Caco-2 (cell line): ENCODE measurements around the gene ALDH3B1. TPM values are rescaled to one million over a fixed set of nuclear protein-coding genes. Genes with fewer than 3 reads are reported as not detected.

Experiments used
- BruUV-seq: library from RNA; stranded (reverse); fragments of 400-500 nt; replicated peaks from 2 replicates; lab custom pipeline; 2021; lab: Mats Ljungman, UMichigan
- CTCF ChIA-PET: fragments of 300-600 bp; sonication (Branson Sonifier 250); formaldehyde crosslinking; loops from one replicate; lab custom pipeline; 2022; ENCODE audit warnings: antibody characterized with exemption; lab: Charles Lee
- POLR2A ChIA-PET: fragments of 300-600 bp; sonication (Branson Sonifier 250); formaldehyde crosslinking; loops from one replicate; lab custom pipeline; 2022; ENCODE audit warnings: antibody characterized with exemption; lab: Charles Lee
- DNase-seq, 2 experiments: peaks; one replicate each; pipeline versions ENCODE4 v3.0.0 to v3.0.0-alpha.2; 2020 to 2022
- H3K27me3 ChIP-seq: replicated peaks from 2 replicates; pipeline ENCODE4 v1.6.0; 2011; ENCODE audit warnings: low read length; ENCODE audit not compliant: control insufficient read depth, insufficient read depth
- H3K36me3 ChIP-seq: 2 replicates; pipeline ENCODE4 v1.5.1; 2011; ENCODE audit warnings: low read length; ENCODE audit not compliant: control insufficient read depth, insufficient read depth
- H3K4me1 ChIP-seq: fragments of 250-450 bp; sonication (Bioruptor Pico); 2 replicates; pipeline ENCODE4 v1.5.1; 2020; ENCODE audit warnings: mild to moderate bottlenecking
- H3K4me3 ChIP-seq: 2 replicates; pipeline ENCODE4 v1.5.1; 2011; ENCODE audit warnings: low read depth, mild to moderate bottlenecking, control low read depth, low read length
- H3K9me3 ChIP-seq: fragments of 250-450 bp; sonication (Bioruptor Pico); 2 replicates; pipeline ENCODE4 v1.5.1; 2020; ENCODE audit warnings: mild to moderate bottlenecking, moderate library complexity
- H3K27ac Mint-ChIP-seq: one replicate; pipeline ENCODE4 v1.8.0; 2022; ENCODE audit warnings: mixed read lengths; ENCODE audit not compliant: unreplicated experiment
- H3K27me3 Mint-ChIP-seq: one replicate; pipeline ENCODE4 v1.8.0; 2022; ENCODE audit warnings: mixed read lengths; ENCODE audit not compliant: insufficient read depth, unreplicated experiment
- H3K36me3 Mint-ChIP-seq: one replicate; pipeline ENCODE4 v1.8.0; 2022; ENCODE audit warnings: mild to moderate bottlenecking, mixed read lengths; ENCODE audit not compliant: insufficient read depth, unreplicated experiment
- H3K4me1 Mint-ChIP-seq: one replicate; pipeline ENCODE4 v1.8.0; 2022; ENCODE audit warnings: low read depth, mixed read lengths; ENCODE audit not compliant: unreplicated experiment
- H3K4me3 Mint-ChIP-seq: one replicate; pipeline ENCODE4 v1.8.0; 2022; ENCODE audit warnings: mild to moderate bottlenecking, moderate library complexity, mixed read lengths; ENCODE audit not compliant: unreplicated experiment
- H3K9me3 Mint-ChIP-seq: one replicate; pipeline ENCODE4 v1.8.0; 2022; ENCODE audit warnings: mixed read lengths; ENCODE audit not compliant: unreplicated experiment
- intact Hi-C: fragments of 100-400 bp; cut with micrococcal nuclease; formaldehyde crosslinking; loops from one replicate; pipeline ENCODE4 v1.10.0; 2022; ENCODE audit not compliant: unreplicated experiment
- total RNA-seq: library from RNA; stranded (reverse); gene quantifications from 2 replicates; pipeline ENCODE4 v1.2.3, GENCODE V29; 2022
- TF ChIP-seq, protein P1 (sequence below), 2 experiments: fragments of 200-600 bp in 1 of 2; IDR thresholded peaks; 1 replicate in 1 of 2; 2 replicates in 1 of 2; pipeline versions ENCODE4 v1.5.1 to v1.8.0; 2011 to 2022; ENCODE audit warnings: antibody characterized with exemption in 1 of 2, control low read depth in 1 of 2, inconsistent platforms in 1 of 2, low read depth in 1 of 2, low read length in 1 of 2, mild to moderate bottlenecking in 1 of 2, moderate library complexity in 1 of 2; ENCODE audit not compliant: insufficient read depth in 1 of 2, severe bottlenecking in 1 of 2, unreplicated experiment in 1 of 2

Gene ALDH3B1
- total RNA-seq, 1 experiment from 2014 or later, result 8.2 TPM

DNA sequence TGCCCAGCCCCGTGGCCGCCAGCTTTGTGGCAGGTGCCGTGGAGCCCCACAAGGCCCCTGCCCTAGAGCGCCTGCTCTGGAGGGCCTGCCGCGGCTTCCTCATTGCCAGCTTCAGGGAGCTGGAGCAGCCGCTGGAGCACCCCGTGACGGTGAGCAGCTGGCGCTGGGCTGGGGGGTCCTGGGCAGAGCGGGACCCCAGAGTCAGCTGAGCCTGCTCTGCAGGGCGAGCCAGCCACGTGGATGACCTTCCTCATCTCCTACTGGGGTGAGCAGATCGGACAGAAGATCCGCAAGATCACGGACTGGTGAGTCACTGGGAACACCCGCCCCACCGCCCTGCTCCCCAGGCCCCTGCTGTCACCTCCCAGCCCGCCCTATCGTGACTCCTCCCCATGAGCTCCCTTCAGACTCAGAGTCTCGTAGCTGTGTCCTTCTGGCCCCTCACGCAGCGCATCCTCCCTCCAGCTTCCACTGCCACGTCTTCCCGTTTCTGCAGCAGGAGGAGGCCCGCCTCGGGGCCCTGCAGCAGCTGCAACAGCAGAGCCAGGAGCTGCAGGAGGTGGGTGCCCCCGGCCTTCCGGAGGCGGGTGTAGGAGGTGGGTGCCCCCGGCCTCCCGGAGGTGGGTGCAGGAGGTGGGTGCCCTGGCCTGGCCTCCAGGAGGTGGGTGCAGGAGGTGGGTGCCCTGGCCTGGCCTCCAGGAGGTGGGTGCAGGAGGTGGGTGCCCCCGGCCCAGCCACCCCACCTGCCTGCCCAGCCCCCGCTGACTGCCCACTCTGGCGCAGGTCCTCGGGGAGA is 33.4 kb downstream of the ALDH3B1 start:
- Mint-ChIP-seq H3K4me1 (peaks cover 8% of the 10 kb centered on the region), H3K36me3 (peaks cover 6% of the 10 kb centered on the region), H3K27me3 (no peaks in the 10 kb centered on the region), H3K4me3 (no peak overlapping the region), H3K9me3 (no peaks in the 10 kb centered on the region), H3K27ac (no peak overlapping the region)
- intact Hi-C loops, result no loop called here
- peaks cover 26% of the 10 kb centered on the region for H3K4me1 ChIP-seq
- TF ChIP-seq, protein P1, sequence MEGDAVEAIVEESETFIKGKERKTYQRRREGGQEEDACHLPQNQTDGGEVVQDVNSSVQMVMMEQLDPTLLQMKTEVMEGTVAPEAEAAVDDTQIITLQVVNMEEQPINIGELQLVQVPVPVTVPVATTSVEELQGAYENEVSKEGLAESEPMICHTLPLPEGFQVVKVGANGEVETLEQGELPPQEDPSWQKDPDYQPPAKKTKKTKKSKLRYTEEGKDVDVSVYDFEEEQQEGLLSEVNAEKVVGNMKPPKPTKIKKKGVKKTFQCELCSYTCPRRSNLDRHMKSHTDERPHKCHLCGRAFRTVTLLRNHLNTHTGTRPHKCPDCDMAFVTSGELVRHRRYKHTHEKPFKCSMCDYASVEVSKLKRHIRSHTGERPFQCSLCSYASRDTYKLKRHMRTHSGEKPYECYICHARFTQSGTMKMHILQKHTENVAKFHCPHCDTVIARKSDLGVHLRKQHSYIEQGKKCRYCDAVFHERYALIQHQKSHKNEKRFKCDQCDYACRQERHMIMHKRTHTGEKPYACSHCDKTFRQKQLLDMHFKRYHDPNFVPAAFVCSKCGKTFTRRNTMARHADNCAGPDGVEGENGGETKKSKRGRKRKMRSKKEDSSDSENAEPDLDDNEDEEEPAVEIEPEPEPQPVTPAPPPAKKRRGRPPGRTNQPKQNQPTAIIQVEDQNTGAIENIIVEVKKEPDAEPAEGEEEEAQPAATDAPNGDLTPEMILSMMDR (IDR thresholded peaks at IDR 0.05; ENCODE audit: insufficient read depth in 1 of 2, low read depth in 1 of 2, low read length in 1 of 2, severe bottlenecking in 1 of 2, unreplicated experiment in 1 of 2), result no peak
- no peak overlapping the region for H3K4me3 ChIP-seq
- POLR2A ChIA-PET, result no interaction called here
- H3K9me3 ChIP-seq, result no peaks in the 10 kb centered on the region
- BruUV-seq, result no TSS peak
- H3K36me3 ChIP-seq, result no peaks in the 10 kb centered on the region
- DNase-seq, result peak; percentile 50 to 71
- CTCF ChIA-PET, result interaction anchor here (1.9 kb wide), 1 partner anchor 34 kb away, joined by 7 read pairs; the partner anchor contains the start of gene ALDH3B1
- H3K27me3 ChIP-seq, result no peaks in the 10 kb centered on the region

DNA sequence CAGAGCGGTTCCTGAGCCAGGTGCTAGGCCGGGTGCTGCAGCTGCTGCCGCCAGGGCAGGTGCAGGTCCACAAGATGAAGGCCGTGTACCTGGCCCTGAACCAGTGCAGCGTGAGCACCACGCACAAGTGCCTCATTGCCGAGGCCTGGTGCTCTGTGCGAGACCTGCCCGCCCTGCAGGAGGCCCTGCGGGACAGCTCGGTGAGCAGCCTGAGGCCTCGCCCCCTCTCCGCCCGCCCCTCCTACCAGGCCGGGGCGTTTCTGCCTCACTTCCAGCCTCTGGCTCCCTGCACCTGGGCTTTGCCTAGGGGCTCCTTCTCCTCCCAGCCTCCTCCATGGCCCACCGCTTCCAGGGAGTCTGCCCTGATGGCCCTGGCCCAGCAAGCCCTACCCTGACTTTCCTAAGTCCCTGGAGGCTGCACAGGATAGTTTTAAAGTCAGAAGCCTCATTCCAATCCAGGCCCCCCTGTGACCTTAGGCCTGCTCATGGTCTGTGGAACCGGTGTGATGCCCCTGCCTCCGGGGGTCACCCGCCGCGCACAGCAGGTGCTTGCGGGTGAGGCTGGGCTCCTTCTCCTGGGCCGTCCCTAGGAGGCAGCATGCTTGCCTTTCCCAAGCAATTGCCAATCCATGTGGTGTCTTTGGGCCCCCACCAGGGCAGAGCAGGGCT is 34.2 kb downstream of the ALDH3B1 start:
- Histone ChIP-seq H3K36me3 (no peaks in the 10 kb centered on the region), H3K4me3 (no peak overlapping the region), H3K27me3 (no peaks in the 10 kb centered on the region), H3K9me3 (no peaks in the 10 kb centered on the region), H3K4me1 (peaks cover 19% of the 10 kb centered on the region)
- Mint-ChIP-seq H3K36me3 (peaks cover 6% of the 10 kb centered on the region), H3K27me3 (no peaks in the 10 kb centered on the region), H3K27ac (no peak overlapping the region), H3K4me1 (peaks cover 8% of the 10 kb centered on the region), H3K4me3 (no peak overlapping the region), H3K9me3 (no peaks in the 10 kb centered on the region)
- TF ChIP-seq, protein P1 (IDR thresholded peaks at IDR 0.05; ENCODE audit: insufficient read depth in 1 of 2, low read depth in 1 of 2, low read length in 1 of 2, severe bottlenecking in 1 of 2, unreplicated experiment in 1 of 2), result no peak
- POLR2A ChIA-PET, result no interaction called here
- no TSS peak for BruUV-seq
- CTCF ChIA-PET, result interaction anchor here (1.9 kb wide), 1 partner anchor 35 kb away, joined by 7 read pairs; the partner anchor contains the start of gene ALDH3B1
- DNase-seq, result peak in 1 of 2 experiments; percentile 51
- intact Hi-C loops, result no loop called here

DNA sequence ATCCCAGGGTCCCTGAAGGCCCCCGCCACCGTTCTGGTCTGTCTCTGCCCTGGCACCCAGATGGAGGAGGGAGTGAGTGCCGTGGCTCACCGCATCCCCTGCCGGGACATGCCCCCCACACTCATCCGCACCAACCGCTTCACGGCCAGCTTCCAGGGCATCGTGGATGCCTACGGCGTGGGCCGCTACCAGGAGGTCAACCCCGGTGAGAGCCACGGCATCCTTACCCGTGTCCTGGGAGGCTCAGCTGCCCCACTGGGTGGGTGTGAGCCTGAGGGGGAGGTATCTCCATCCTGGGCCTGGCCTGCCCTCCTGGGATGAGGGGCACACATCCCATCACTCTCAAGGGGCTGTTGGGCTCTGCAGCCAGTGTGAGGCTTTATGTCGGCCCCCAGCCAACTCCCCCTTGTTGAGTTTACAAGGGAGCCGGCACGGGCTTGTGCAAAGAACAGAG is 34.8 kb downstream of the ALDH3B1 start:
- intact Hi-C loops, result no loop called here
- Histone ChIP-seq H3K36me3 (no peaks in the 10 kb centered on the region), H3K27me3 (no peaks in the 10 kb centered on the region), H3K9me3 (no peaks in the 10 kb centered on the region), H3K4me3 (no peak overlapping the region), H3K4me1 (peaks cover 16% of the 10 kb centered on the region)
- Mint-ChIP-seq H3K27ac (no peak overlapping the region), H3K4me3 (no peak overlapping the region), H3K9me3 (no peaks in the 10 kb centered on the region), H3K36me3 (peaks cover 6% of the 10 kb centered on the region), H3K27me3 (no peaks in the 10 kb centered on the region), H3K4me1 (peaks cover 7% of the 10 kb centered on the region)
- no TSS peak for BruUV-seq
- ChIA-PET POLR2A (no interaction called here), CTCF (no interaction called here)
- no peak for DNase-seq
- TF ChIP-seq, protein P1 (IDR thresholded peaks at IDR 0.05; ENCODE audit: insufficient read depth in 1 of 2, low read depth in 1 of 2, low read length in 1 of 2, severe bottlenecking in 1 of 2, unreplicated experiment in 1 of 2), result no peak
